ENCODE data around the gene RNF150.

RNF150 gene

GRCh38 chr4:140986045-140986444 lies 147.2 kb downstream of the RNF150 start:
- no peak for DNase-seq (ENCODE audit: low read depth in 2 of 3, low spot score in 1 of 3)

DNA sequence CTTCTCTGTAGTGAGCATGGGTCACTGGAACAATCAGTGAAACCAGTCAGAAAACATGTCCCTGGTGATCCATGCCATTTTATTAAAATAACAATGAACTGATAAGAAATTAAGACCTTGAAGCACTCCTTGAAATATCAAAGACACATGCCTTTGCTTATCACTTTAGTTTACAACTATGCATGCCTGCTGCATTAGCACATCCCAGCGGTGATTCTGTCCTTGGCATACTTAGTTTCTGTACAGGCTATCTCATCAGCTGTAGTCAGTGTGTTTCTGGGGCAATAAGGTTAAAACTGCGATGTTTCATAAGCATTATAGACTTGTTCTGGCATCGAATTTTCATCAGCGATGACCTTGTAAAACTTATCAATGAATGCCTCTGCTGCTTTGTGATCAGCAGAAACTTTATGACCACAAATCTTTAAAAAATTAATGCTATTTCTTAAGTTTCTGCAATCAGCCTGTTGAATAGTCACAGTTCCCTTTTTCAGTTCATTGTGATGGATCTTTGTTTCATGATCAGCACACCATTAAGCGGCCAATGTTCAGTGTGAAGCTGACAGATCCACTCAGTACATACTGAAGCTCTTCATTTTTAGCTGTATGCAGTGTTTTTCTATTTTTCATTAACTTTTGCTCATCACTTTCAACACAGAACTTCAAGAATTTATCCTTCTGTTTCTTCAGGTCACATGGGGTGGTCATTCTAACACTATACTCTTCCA lies 150.5 kb downstream of the RNF150 start:
- no peak for DNase-seq (ENCODE audit: low read depth in 2 of 3, low spot score in 1 of 3)

- DNase-seq (ENCODE audit: low read depth in 2 of 3, low spot score in 1 of 3): no peak
These were observed 152.7 kb downstream of the RNF150 start for GRCh38 chr4:140980426-140981200.

DNA sequence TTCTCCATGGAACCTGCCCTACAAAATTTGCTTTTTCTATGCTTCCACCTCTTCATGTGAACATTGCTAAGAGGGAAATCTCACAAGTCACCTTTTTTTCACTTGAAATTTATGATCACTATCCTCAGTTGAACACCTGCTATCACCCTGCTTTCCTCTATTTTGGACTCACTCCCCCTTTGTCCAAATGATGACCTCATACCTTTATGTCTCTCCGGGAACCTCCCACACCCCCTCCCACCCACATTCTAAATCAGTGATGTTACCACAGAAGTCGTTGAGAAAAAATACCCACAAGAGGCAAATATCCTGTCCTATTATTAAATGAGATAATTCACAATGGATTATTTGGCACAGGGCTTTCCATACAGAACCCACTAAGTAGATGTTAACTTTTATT lies 156.5 kb downstream of the RNF150 start:
- DNase-seq (ENCODE audit: low read depth in 2 of 3, low spot score in 1 of 3): no peak

DNA sequence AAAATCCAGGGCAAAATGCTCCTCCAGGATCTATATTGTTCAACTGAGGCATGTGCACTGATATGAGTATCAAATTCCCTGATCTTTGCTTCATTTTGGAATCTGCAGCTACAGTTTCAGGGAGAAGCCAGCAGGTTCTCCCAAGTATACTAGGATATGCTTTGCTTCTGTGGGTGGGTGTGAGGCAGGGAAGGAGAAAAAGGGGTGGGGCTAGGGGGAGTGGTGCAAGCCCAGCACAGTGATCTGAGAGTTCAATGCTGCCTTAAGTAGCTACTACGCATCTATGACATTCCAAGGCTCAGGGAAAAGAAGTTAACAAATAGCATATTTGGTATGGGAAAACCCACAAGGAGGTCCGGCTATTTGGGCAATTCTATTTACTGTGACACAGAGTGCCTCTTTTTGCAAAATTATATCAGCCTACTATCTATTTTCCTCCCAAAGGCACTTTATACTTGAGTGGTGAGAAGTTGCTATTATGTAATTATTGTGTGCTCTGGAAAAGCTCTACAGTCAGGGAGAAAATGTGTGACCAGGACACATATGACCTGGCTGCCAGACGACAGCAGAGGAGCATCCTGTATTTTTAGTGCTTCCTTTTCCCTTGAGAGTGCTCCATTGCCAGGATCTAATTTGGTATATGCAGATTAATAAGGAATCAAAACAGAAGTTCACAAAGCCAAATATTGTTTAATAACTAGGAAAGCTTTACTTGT lies 162.0 kb downstream of the RNF150 start:
- DNase-seq (ENCODE audit: low read depth in 2 of 3, low spot score in 1 of 3): no peak

- no peak for DNase-seq (ENCODE audit: low read depth in 2 of 3, low spot score in 1 of 3)
These were observed 164.0 kb downstream of the RNF150 start for GRCh38 chr4:140969296-140969695.

DNA sequence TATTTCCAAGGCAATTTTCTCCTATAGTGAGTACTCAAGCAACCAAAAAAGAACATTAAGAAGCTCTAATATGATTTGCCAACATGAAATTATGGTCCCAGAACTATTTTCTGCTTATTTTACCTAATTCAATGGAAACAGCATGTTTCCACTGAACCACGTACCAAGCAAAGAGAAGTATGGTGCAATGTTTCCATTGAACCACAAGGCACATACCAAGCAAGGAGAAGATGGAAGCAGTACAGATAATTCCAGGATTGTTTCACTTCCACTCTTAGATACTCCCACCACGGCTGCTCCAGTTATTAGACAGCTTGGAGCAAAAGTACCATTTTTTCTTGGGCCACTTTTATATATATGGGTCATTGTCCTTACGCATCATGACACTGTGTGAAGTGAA lies 164.9 kb downstream of the RNF150 start:
- DNase-seq (ENCODE audit: low read depth in 2 of 3, low spot score in 1 of 3): no peak

GRCh38 chr4:140963883-140964282 lies 169.4 kb downstream of the RNF150 start:
- no peak for DNase-seq (ENCODE audit: low read depth in 2 of 3, low spot score in 1 of 3)

- no peak for DNase-seq (ENCODE audit: low read depth in 2 of 3, low spot score in 1 of 3)
These were observed 177.6 kb downstream of the RNF150 start for GRCh38 chr4:140955641-140956040.

GRCh38 chr4:140952717-140953116 lies 180.6 kb downstream of the RNF150 start:
- DNase-seq (ENCODE audit: low read depth in 2 of 3, low spot score in 1 of 3): no peak

GRCh38 chr4:140947506-140947905 lies 185.8 kb downstream of the RNF150 start:
- no peak for DNase-seq (ENCODE audit: low read depth in 2 of 3, low spot score in 1 of 3)

GRCh38 chr4:140945106-140945505 lies 188.2 kb downstream of the RNF150 start:
- no peak for DNase-seq (ENCODE audit: low read depth in 2 of 3, low spot score in 1 of 3)

GRCh38 chr4:140944572-140944971 lies 188.7 kb downstream of the RNF150 start:
- DNase-seq (ENCODE audit: low read depth in 2 of 3, low spot score in 1 of 3): no peak

DNA sequence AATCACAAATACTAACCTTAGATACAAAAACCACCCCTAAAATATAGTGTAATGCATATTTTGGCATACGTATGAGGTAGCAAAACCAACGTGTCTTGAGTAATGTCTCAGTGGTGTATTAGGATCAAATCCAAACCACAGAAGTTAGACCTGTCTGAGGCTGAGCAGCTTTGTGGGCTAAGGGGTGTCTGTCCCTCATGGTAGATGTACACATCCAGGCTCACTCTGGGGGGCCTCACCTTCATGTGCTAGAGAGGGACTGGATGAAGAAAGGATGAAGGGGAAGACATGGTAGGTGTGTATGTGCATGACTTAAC lies 189.1 kb downstream of the RNF150 start:
- DNase-seq (ENCODE audit: low read depth in 2 of 3, low spot score in 1 of 3): no peak

- no peak for DNase-seq (ENCODE audit: low read depth in 2 of 3, low spot score in 1 of 3)
These were observed 189.6 kb downstream of the RNF150 start for GRCh38 chr4:140943486-140944198.

GRCh38 chr4:140940589-140940988 lies 192.7 kb downstream of the RNF150 start:
- no peak for DNase-seq (ENCODE audit: low read depth in 2 of 3, low spot score in 1 of 3)

- no peak for DNase-seq (ENCODE audit: low read depth in 2 of 3, low spot score in 1 of 3)
These were observed 195.4 kb downstream of the RNF150 start for GRCh38 chr4:140937866-140938265.

GRCh38 chr4:140935254-140935653 lies 198.0 kb downstream of the RNF150 start:
- no peak for DNase-seq (ENCODE audit: low read depth in 2 of 3, low spot score in 1 of 3)

- no peak for DNase-seq (ENCODE audit: low read depth in 2 of 3, low spot score in 1 of 3)
These were observed 200.7 kb downstream of the RNF150 start for GRCh38 chr4:140932501-140933045.

- DNase-seq (ENCODE audit: low read depth in 2 of 3, low spot score in 1 of 3): no peak
These were observed 201.4 kb downstream of the RNF150 start for GRCh38 chr4:140931911-140932310.

GRCh38 chr4:140930557-140930956 lies 202.7 kb downstream of the RNF150 start:
- DNase-seq (ENCODE audit: low read depth in 2 of 3, low spot score in 1 of 3): no peak
